ENCODE results near the gene GALK1. TPM values are rescaled to one million over a fixed set of nuclear protein-coding genes. Genes with fewer than 3 reads are reported as not detected.

GALK1 gene
- total RNA-seq, 4 donors from 2014 or later, result 9.3 to 116 (median 30.9) TPM

DNA sequence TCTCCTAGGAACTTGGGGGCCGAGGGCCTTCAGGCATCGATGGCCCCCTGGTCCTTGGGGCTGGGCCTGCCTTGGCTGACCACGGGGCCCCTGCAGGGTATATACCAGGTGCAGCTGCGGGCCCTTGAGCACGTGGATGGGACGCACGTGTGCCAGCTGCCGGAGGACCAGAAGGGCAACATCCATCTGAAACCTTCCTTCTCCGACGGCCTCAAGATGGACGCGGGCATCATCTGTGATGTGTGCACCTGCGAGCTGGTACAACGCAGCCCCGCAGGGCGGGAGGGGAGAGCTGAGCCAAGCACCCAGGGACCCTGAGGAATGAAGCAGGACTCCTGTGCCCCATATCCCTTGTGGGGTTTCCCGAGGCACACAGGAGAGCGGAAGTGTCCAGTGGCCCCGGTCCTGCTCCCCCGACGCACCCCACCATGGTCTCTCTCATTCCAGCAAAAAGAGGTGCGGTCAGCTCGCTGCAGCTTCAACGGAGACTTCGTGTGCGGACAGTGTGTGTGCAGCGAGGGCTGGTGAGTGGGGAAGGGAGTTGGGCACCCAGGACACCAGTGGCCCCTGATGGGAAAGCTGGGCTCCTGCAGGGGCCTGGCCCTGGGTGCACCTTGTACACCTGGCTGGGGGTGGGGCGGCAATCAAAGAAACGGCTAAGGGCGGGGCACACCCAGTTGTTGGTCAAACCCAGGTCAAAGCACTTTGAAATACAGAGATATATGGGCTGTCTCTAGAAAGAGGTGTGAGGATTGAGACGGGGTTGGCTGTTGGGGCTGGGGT is 33.1 kb downstream of the GALK1 start:
- Histone ChIP-seq H3K9me3 (no peaks in the 10 kb centered on the region), H3K4me1 (peaks cover 7 to 21% (median 15%) of the 10 kb centered on the region in 4 donors), H3K36me3 (peaks cover 0 to 26% (median 2%) of the 10 kb centered on the region in 4 donors), H3K27ac (peak overlapping the region; percentile 66 to 76 (median 74)), H3K27me3 (no peaks in the 10 kb centered on the region), H3K4me3 (no peak overlapping the region)
- in situ Hi-C loops (cut with MboI; ENCODE audit: low pct_ligation_motif_present in 1 of 4, low pct_unique_long_range_greater_than_20kb in 1 of 4, low sequenced_read_pairs in 3 of 4) (no loop called here), intact Hi-C loops (cut with DNase I; ENCODE audit: low total_unique reads) (no loop called here)
- DNase-seq, result peak; percentile 90
- 72% methylated on average over 31 of the region's 31 CpGs; no CpG with 5 or more reads in 1 of the 2 donors for WGBS, 2 donors (ENCODE audit: low coverage in 1 of 2)
- TF ChIP-seq, protein P1, sequence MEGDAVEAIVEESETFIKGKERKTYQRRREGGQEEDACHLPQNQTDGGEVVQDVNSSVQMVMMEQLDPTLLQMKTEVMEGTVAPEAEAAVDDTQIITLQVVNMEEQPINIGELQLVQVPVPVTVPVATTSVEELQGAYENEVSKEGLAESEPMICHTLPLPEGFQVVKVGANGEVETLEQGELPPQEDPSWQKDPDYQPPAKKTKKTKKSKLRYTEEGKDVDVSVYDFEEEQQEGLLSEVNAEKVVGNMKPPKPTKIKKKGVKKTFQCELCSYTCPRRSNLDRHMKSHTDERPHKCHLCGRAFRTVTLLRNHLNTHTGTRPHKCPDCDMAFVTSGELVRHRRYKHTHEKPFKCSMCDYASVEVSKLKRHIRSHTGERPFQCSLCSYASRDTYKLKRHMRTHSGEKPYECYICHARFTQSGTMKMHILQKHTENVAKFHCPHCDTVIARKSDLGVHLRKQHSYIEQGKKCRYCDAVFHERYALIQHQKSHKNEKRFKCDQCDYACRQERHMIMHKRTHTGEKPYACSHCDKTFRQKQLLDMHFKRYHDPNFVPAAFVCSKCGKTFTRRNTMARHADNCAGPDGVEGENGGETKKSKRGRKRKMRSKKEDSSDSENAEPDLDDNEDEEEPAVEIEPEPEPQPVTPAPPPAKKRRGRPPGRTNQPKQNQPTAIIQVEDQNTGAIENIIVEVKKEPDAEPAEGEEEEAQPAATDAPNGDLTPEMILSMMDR (IDR thresholded peaks at IDR 0.05), result peak in 4 of 5 experiments; percentile 18 to 49 (median 26)
- no peak for TF ChIP-seq POLR2A (IDR thresholded peaks at IDR 0.05)
- no peak for TF ChIP-seq EP300 (IDR thresholded peaks at IDR 0.05; ENCODE audit: low read depth)
- TF ChIP-seq POLR2AphosphoS5 (IDR thresholded peaks at IDR 0.05), result peak in 2 of 3 donors; percentile 6 to 12

DNA sequence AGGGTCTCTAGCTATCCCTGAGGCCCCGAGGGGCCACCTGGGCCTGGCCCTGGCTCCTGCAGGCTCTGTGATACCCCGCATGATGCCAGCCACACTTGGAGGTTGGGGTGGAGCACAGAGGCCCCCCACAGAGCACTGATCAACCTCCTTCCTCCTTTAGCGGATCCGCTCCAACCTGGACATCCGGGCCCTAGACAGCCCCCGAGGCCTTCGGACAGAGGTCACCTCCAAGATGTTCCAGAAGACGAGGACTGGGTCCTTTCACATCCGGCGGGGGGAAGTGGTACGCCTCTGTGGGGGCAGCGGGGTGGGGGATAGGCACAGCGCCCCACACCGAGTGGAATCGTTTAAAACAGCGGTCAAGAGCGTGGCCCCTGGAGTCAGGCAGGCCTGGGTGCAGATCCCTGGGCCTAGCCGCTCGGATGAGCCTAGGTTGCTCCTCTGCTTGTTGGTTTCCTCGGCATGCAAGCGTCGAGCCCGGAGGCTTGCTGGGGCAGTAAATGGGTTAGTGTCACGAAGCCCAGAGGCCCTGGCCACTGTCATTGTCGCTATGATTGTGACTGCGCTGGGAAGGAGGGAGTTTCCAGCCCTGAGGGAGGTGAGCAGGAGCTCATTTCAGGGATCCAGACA is 33.8 kb downstream of the GALK1 start:
- peak overlapping the region; percentile 58 to 76 (median 71) for H3K27ac ChIP-seq
- peaks cover 0 to 22% (median 0%) of the 10 kb centered on the region in 4 donors for H3K36me3 ChIP-seq
- intact Hi-C loops (cut with DNase I; ENCODE audit: low total_unique reads) (no loop called here), in situ Hi-C loops (cut with MboI; ENCODE audit: low pct_ligation_motif_present in 1 of 4, low pct_unique_long_range_greater_than_20kb in 1 of 4, low sequenced_read_pairs in 3 of 4) (no loop called here)
- no peaks in the 10 kb centered on the region for H3K27me3 ChIP-seq
- no peak for TF ChIP-seq EP300 (IDR thresholded peaks at IDR 0.05; ENCODE audit: low read depth)
- TF ChIP-seq, protein P1 (IDR thresholded peaks at IDR 0.05), result no peak
- no peak for TF ChIP-seq POLR2AphosphoS5 (IDR thresholded peaks at IDR 0.05)
- no peak for TF ChIP-seq POLR2A (IDR thresholded peaks at IDR 0.05)
- no peaks in the 10 kb centered on the region for H3K9me3 ChIP-seq
- peaks cover 7 to 21% (median 15%) of the 10 kb centered on the region in 4 donors for H3K4me1 ChIP-seq
- H3K4me3 ChIP-seq, result no peak overlapping the region
- WGBS, 2 donors (ENCODE audit: low coverage in 1 of 2), result 81% methylated on average over 24 of the region's 26 CpGs; no CpG with 5 or more reads in 1 of the 2 donors
- DNase-seq, result no peak

DNA sequence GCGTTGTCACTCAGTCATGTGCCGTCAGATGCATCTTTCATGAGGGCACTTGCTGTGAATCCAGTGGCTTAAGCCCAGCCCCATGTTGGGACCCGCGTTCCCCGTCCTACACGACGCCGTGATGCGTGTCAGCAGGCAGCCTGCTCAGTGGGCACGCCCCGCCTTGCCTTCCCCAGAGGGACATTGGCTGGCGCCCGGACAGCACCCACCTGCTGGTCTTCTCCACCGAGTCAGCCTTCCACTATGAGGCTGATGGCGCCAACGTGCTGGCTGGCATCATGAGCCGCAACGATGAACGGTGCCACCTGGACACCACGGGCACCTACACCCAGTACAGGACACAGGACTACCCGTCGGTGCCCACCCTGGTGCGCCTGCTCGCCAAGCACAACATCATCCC is 34.9 kb downstream of the GALK1 start:
- peaks cover 0 to 24% (median 0%) of the 10 kb centered on the region in 4 donors for H3K36me3 ChIP-seq

More for the DNA sequence above, 34.9 kb downstream of the GALK1 start:
- Histone ChIP-seq H3K9me3 (no peaks in the 10 kb centered on the region), H3K27me3 (no peaks in the 10 kb centered on the region), H3K4me3 (no peak overlapping the region), H3K4me1 (peaks cover 7 to 21% (median 15%) of the 10 kb centered on the region in 4 donors), H3K27ac (no peak overlapping the region)
- WGBS, 2 donors (ENCODE audit: low coverage in 1 of 2), result 80 to 89% methylated on average over 1 to 24 of the region's 24 CpGs
- in situ Hi-C loops (cut with MboI; ENCODE audit: low pct_ligation_motif_present in 1 of 4, low pct_unique_long_range_greater_than_20kb in 1 of 4, low sequenced_read_pairs in 3 of 4) (no loop called here), intact Hi-C loops (cut with DNase I; ENCODE audit: low total_unique reads) (no loop called here)
- DNase-seq, result no peak
- TF ChIP-seq POLR2A (IDR thresholded peaks at IDR 0.05), result no peak
- TF ChIP-seq POLR2AphosphoS5 (IDR thresholded peaks at IDR 0.05), result no peak
- TF ChIP-seq EP300 (IDR thresholded peaks at IDR 0.05; ENCODE audit: low read depth), result no peak
- TF ChIP-seq, protein P1 (IDR thresholded peaks at IDR 0.05), result no peak

All from transverse colon (tissue), 4 donors.